ENCODE results near the gene CRAT. TPM values are rescaled to one million over a fixed set of nuclear protein-coding genes. Genes with fewer than 3 reads are reported as not detected.

CRAT gene
- total RNA-seq, 1 experiment from 2014 or later, result 16.1 TPM

GRCh38 chr9:129141066-129142041 is 30.8 kb upstream of the CRAT start:
- TSS peak; percentile 1 for BruUV-seq (replicated peaks)
- Histone ChIP-seq H3K9me3 (ENCODE audit: low read length) (no peaks in the 10 kb centered on the region), H3K9ac (ENCODE audit: low read length) (peak overlapping the region; percentile 99), H3K4me1 (ENCODE audit: insufficient read depth, low read length) (peaks cover 30% of the 10 kb centered on the region), H3F3A (ENCODE audit: low read length, unreplicated experiment) (peaks cover 5% of the 10 kb centered on the region), H3K4me3 (ENCODE audit: low read length) (no peak overlapping the region; the same call in 1 of the 2 replicates), H3K27ac (ENCODE audit: low read length) (peak overlapping the region; percentile 100), H3K27me3 (ENCODE audit: low read length) (no peaks in the 10 kb centered on the region), H3K36me3 (ENCODE audit: low read depth, low read length) (peaks cover 12% of the 10 kb centered on the region; the same call in 1 of the 2 replicates), H3K79me2 (ENCODE audit: low read length) (peaks cover 14% of the 10 kb centered on the region), H3K9me2 (replicated peaks; ENCODE audit: low read length) (no peaks in the 10 kb centered on the region), H4K20me1 (ENCODE audit: low read length) (no peaks in the 10 kb centered on the region), H3K4me2 (ENCODE audit: low read length) (peak overlapping the region; percentile 88), H2AFZ (ENCODE audit: low read length) (no peak overlapping the region)
- no peak for TF ChIP-seq EZH2 (IDR thresholded peaks at IDR 0.05; ENCODE audit: low read length, unreplicated experiment)
- TF ChIP-seq CTCF (conservative IDR thresholded peaks at IDR 0.05; ENCODE audit: low read depth, low read length), result no peak
- no peak for TF ChIP-seq EZH2phosphoT487 (IDR thresholded peaks at IDR 0.05; ENCODE audit: borderline replicate concordance, low read length)
- no peak for ATAC-seq
- ChIA-PET POLR2A (ENCODE audit: unreplicated experiment) (interaction anchor here (0.6 to 0.7 kb wide), 2 partner anchors 26 to 407 kb away, joined by 3 read pairs; no protein-coding TSS in a partner anchor), CTCF (interaction anchor here (1.5 to 2.2 kb wide), 2 partner anchors 10 kb away, joined by 6 to 7 read pairs; no protein-coding TSS in a partner anchor)
- no peak for DNase-seq
- intact Hi-C loops (cut with micrococcal nuclease), result loop anchor here (10.0 kb wide), 1 partner anchor 343 kb away; no protein-coding TSS in a partner anchor

GRCh38 chr9:129140397-129141065 is 29.9 kb upstream of the CRAT start:
- no peaks in the 10 kb centered on the region for H4K20me1 ChIP-seq (ENCODE audit: low read length)
- H3K79me2 ChIP-seq (ENCODE audit: low read length), result peaks cover 14% of the 10 kb centered on the region
- peak overlapping the region; percentile 100 for H3K27ac ChIP-seq (ENCODE audit: low read length)
- BruUV-seq (replicated peaks), result no TSS peak
- TF ChIP-seq EZH2 (IDR thresholded peaks at IDR 0.05; ENCODE audit: low read length, unreplicated experiment) (no peak), EZH2phosphoT487 (IDR thresholded peaks at IDR 0.05; ENCODE audit: borderline replicate concordance, low read length) (no peak), CTCF (conservative IDR thresholded peaks at IDR 0.05; ENCODE audit: low read depth, low read length) (no peak)
- H3K36me3 ChIP-seq (ENCODE audit: low read depth, low read length), result peaks cover 12% of the 10 kb centered on the region; the same call in 1 of the 2 replicates
- H3K4me3 ChIP-seq (ENCODE audit: low read length), result peak overlapping the region; percentile 60
- H3F3A ChIP-seq (ENCODE audit: low read length, unreplicated experiment), result peaks cover 5% of the 10 kb centered on the region
- H3K4me1 ChIP-seq (ENCODE audit: insufficient read depth, low read length), result peaks cover 30% of the 10 kb centered on the region
- H3K9me2 ChIP-seq (replicated peaks; ENCODE audit: low read length), result no peaks in the 10 kb centered on the region
- H3K4me2 ChIP-seq (ENCODE audit: low read length), result peak overlapping the region; percentile 88
- ChIA-PET CTCF (interaction anchor here (0.6 to 1.5 kb wide), 5 partner anchors 9 to 343 kb away, joined by 3 to 8 read pairs (median 3); no protein-coding TSS in a partner anchor), POLR2A (ENCODE audit: unreplicated experiment) (interaction anchor here (0.5 to 1.0 kb wide), 4 partner anchors 27 to 457 kb away, joined by 3 to 6 read pairs (median 4); partner anchors contain the start of gene ENDOG)
- peak overlapping the region; percentile 99 for H3K9ac ChIP-seq (ENCODE audit: low read length)
- peak; percentile 39 for ATAC-seq
- DNase-seq, result peak; percentile 49
- H3K27me3 ChIP-seq (ENCODE audit: low read length), result no peaks in the 10 kb centered on the region
- no peaks in the 10 kb centered on the region for H3K9me3 ChIP-seq (ENCODE audit: low read length)
- no peak overlapping the region for H2AFZ ChIP-seq (ENCODE audit: low read length)
- intact Hi-C loops (cut with micrococcal nuclease), result loop anchor here (10.0 kb wide), 1 partner anchor 344 kb away; no protein-coding TSS in a partner anchor
